Activated CD8-positive, alpha-beta T cell treated with anti-CD3 and anti-CD28 coated beads, Interleukin-2, amount 10 ng/mL, durations not matched to agents 7 days and 5 days (primary cell): ENCODE results near the gene DDHD1. TPM values are rescaled to one million over a fixed set of nuclear protein-coding genes. Genes with fewer than 3 reads are reported as not detected.

Experiments used
- ATAC-seq: fragments of 150-1000 bp; cut with Tn5 transposase; one replicate; pipeline ENCODE4 v1.10.0; 2021; ENCODE audit warnings: moderate library complexity
- CTCF ChIA-PET: fragments of 350-600 bp; sonication (Branson Sonifier 250); formaldehyde crosslinking; loops from one replicate; lab custom pipeline; 2021; ENCODE audit warnings: antibody characterized with exemption; lab: Charles Lee
- POLR2A ChIA-PET: fragments of 350-600 bp; sonication (Branson Sonifier 250); formaldehyde crosslinking; loops from one replicate; lab custom pipeline; 2021; ENCODE audit warnings: antibody characterized with exemption; lab: Charles Lee
- DNase-seq: peaks from one replicate; pipeline ENCODE4 v3.0.0-alpha.2; 2020
- H3K27ac Mint-ChIP-seq: one replicate; pipeline ENCODE4 v1.8.0; 2021; ENCODE audit warnings: mild to moderate bottlenecking, mixed read lengths
- H3K27me3 Mint-ChIP-seq: one replicate; pipeline ENCODE4 v1.8.0; 2021; ENCODE audit warnings: low read depth, mixed read lengths
- H3K36me3 Mint-ChIP-seq: one replicate; pipeline ENCODE4 v1.8.0; 2021; ENCODE audit warnings: low read depth, mixed read lengths
- H3K4me1 Mint-ChIP-seq: one replicate; pipeline ENCODE4 v1.8.0; 2021; ENCODE audit warnings: low read depth, mixed read lengths
- H3K4me3 Mint-ChIP-seq: one replicate; pipeline ENCODE4 v1.8.0; 2021; ENCODE audit warnings: mild to moderate bottlenecking, mixed read lengths
- H3K9me3 Mint-ChIP-seq: one replicate; pipeline ENCODE4 v1.8.0; 2022; ENCODE audit warnings: mixed read lengths; ENCODE audit not compliant: insufficient read depth
- total RNA-seq, 2 experiments: library from RNA; stranded (reverse); gene quantifications; one replicate each; pipeline ENCODE4 v1.2.3, GENCODE V29; 2021

The DDHD1 gene
- total RNA-seq, 2 experiments from 2014 or later = 51.8 to 56.8 TPM

DNA sequence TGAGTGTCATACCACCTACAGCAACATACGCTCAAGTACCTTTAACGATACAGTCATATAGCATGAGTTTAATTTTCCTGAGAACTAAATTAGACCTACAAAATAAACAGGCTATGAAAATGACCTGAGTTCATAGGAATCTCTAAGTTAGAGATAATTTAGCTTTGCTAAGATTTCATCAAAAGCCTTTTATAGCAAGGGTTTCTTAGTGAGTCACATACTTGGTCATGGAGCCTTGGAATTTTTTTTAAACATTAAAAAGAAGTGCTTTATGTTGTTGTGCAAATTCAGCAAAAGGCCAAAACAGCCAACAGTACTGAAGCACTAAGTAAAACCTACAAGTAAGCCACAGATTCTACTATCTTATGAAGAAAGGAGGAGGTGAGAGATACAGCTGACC, 108.6 kb downstream of the DDHD1 start:
- ChIA-PET POLR2A (interaction anchor here (0.7 kb wide), 1 partner anchor 1197 kb away, joined by 3 read pairs; no protein-coding TSS in a partner anchor), CTCF (interaction anchor here (3.2 kb wide), 1 partner anchor 10 kb away, joined by 19 read pairs; no protein-coding TSS in a partner anchor)
- ATAC-seq (no peak), DNase-seq (no peak)
- H3K4me3 Mint-ChIP-seq = no peak overlapping the region
- no peaks in the 10 kb centered on the region for H3K9me3 Mint-ChIP-seq
- no peak overlapping the region for H3K27ac Mint-ChIP-seq
- H3K27me3 Mint-ChIP-seq = no peaks in the 10 kb centered on the region
- peaks cover 55% of the 10 kb centered on the region for H3K36me3 Mint-ChIP-seq
- peaks cover 4% of the 10 kb centered on the region for H3K4me1 Mint-ChIP-seq

DNA sequence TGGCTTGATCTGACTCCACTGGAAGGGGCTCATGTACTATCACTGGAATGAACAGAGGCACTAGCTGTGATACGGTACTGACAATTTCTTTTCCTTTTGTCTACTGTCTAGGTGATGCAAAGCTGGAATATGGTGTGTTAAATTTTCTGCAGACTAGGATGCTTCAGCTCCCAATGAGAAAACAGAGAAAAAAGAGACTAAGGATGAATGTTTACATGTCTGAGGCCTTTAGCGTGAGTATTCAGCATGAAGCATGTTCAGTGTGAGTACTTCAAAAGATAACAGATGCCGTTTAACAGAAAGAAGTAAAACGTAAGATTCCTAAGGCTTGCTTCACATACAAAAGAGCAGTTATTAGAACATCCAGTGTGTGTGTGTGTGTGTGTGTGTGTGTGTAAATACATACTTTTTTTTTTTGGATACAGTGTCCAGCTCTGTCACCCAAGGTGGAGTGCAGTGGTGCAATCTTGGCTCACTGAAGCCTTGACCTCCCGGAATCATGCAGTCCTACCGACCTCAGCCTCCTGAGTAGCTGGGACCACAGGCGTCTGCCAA, 110.0 kb downstream of the DDHD1 start:
- Mint-ChIP-seq H3K4me3 (no peak overlapping the region), H3K27me3 (no peaks in the 10 kb centered on the region), H3K36me3 (peaks cover 58% of the 10 kb centered on the region), H3K4me1 (peaks cover 15% of the 10 kb centered on the region), H3K9me3 (no peaks in the 10 kb centered on the region), H3K27ac (no peak overlapping the region)
- POLR2A ChIA-PET = no interaction called here
- ATAC-seq = no peak
- CTCF ChIA-PET = interaction anchor here (1.3 to 3.2 kb wide), 3 partner anchors 12 to 253 kb away, joined by 3 to 19 read pairs (median 4); no protein-coding TSS in a partner anchor
- DNase-seq = no peak

DNA sequence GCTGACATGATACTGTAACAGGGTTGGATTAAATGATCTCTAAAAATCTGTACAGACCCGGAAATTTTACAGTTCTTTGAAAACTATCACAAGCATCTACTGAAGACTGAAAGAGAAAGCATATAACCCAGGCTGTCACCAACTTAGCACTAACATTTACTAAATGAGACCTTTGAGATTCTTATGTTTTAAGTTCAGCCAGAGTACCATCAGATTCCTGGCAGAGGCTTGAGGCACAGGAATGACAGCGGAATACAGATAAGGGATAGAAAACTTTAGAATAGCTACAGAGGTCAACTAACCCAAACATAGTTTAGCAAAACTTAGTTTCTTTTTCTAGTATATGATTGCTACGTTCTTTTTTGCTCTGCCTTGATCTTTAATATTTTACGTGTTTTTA, 110.6 kb downstream of the DDHD1 start:
- CTCF ChIA-PET = interaction anchor here (0.7 to 1.3 kb wide), 2 partner anchors 15 to 241 kb away, joined by 3 to 4 read pairs; no protein-coding TSS in a partner anchor
- no peak overlapping the region for H3K27ac Mint-ChIP-seq
- H3K9me3 Mint-ChIP-seq = no peaks in the 10 kb centered on the region
- ATAC-seq (no peak), DNase-seq (no peak)
- peaks cover 15% of the 10 kb centered on the region for H3K4me1 Mint-ChIP-seq
- H3K36me3 Mint-ChIP-seq = peaks cover 64% of the 10 kb centered on the region
- POLR2A ChIA-PET = no interaction called here
- H3K4me3 Mint-ChIP-seq = no peak overlapping the region
- no peaks in the 10 kb centered on the region for H3K27me3 Mint-ChIP-seq

DNA sequence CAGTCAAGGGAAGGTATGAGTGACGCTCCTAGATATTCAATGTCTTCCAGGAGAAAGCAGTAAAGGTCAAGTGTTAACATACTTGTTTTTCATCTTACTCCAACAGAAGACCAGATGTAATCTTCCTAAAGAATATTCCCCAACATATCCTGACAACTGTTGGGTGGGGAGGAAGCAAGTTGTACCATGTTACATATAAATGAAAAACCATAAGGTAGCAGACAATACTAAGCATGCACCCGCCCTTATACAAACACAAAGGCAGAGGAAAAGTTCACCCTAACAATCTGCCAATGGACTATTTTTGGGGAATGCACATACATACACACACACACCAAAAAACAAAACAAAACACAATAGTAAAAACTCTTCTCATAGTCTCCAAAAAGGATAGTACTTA, 112.1 kb downstream of the DDHD1 start:
- ChIA-PET CTCF (no interaction called here), POLR2A (no interaction called here)
- peaks cover 72% of the 10 kb centered on the region for H3K36me3 Mint-ChIP-seq
- ATAC-seq (no peak), DNase-seq (no peak)
- no peaks in the 10 kb centered on the region for H3K9me3 Mint-ChIP-seq
- no peak overlapping the region for H3K27ac Mint-ChIP-seq
- H3K4me3 Mint-ChIP-seq = no peak overlapping the region
- no peaks in the 10 kb centered on the region for H3K27me3 Mint-ChIP-seq
- H3K4me1 Mint-ChIP-seq = peaks cover 17% of the 10 kb centered on the region

GRCh38 chr14:53038629-53039028, 114.5 kb downstream of the DDHD1 start:
- ATAC-seq = peak; percentile 64
- Mint-ChIP-seq H3K36me3 (peaks cover 81% of the 10 kb centered on the region), H3K4me3 (no peak overlapping the region), H3K4me1 (peaks cover 33% of the 10 kb centered on the region), H3K27me3 (no peaks in the 10 kb centered on the region), H3K27ac (peak overlapping the region; percentile 22), H3K9me3 (no peaks in the 10 kb centered on the region)
- POLR2A ChIA-PET = no interaction called here
- CTCF ChIA-PET = no interaction called here
- DNase-seq = peak; percentile 28

DNA sequence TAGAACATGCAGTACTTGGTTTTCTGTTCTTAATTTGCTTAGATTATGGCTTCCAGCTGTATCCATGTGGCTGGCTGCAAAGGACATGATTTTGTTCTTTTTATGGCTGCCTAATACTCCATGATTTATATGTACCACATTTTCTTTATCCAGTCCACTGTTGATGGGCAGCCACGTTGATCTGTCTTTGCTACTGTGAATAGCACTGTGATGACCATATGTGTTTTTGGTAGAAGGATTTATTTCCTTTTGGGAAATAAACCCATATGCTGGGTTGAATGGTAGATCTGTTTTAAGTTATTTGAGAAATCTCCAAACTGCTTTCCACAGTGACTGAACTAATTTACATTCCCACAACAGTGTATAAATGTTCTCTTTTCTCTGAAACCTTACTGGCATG, 116.1 kb downstream of the DDHD1 start:
- H3K4me3 Mint-ChIP-seq = no peak overlapping the region
- peaks cover 35% of the 10 kb centered on the region for H3K4me1 Mint-ChIP-seq
- no peaks in the 10 kb centered on the region for H3K9me3 Mint-ChIP-seq
- POLR2A ChIA-PET = no interaction called here
- H3K27me3 Mint-ChIP-seq = no peaks in the 10 kb centered on the region
- DNase-seq = no peak
- peaks cover 81% of the 10 kb centered on the region for H3K36me3 Mint-ChIP-seq
- no peak for ATAC-seq
- CTCF ChIA-PET = interaction anchor here (1.3 kb wide), 1 partner anchor 269 kb away, joined by 3 read pairs; no protein-coding TSS in a partner anchor
- H3K27ac Mint-ChIP-seq = no peak overlapping the region

DNA sequence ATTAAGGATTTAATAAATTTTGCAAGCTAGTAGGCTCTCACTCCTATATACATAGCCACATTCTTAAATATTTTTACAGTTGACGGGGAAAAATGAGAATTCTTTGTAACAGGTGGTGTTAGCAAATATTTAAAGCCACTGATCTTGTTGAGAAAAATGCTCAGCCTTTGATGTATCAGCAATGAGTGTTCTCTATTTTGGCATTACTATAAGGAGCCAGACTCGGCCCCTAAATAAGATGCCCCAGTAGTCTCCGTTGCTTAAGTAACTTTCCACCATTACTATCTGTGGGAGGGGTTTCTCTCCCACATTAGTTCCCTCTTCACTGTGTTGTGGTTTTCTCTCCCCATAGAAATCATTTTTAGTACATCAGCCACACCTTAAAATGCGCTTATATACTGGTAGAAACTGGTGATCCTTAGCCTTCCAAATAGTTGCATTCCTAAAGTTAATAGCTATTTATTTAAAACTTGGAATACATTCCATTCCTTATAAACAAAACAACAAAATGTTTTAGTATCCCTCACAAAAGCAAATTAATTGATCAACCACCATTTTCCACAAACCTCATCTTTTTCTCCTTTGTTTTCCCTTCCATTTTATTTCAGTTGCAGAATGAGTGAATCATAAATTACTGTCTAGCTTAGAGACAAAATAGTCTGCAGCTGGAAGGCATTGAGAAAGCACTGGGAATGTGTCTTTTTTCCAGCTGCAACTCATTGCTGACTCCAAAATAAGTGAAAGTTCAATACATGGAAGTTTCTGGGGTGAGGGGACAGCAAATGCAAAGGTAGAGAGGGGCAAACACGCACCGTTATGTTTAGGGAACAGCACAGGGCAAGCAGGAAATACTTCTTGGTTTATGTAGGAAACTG, 117.5 kb downstream of the DDHD1 start:
- POLR2A ChIA-PET = no interaction called here
- H3K9me3 Mint-ChIP-seq = no peaks in the 10 kb centered on the region
- no peak for DNase-seq
- H3K27me3 Mint-ChIP-seq = no peaks in the 10 kb centered on the region
- peaks cover 76% of the 10 kb centered on the region for H3K36me3 Mint-ChIP-seq
- H3K27ac Mint-ChIP-seq = no peak overlapping the region
- ATAC-seq = no peak
- H3K4me1 Mint-ChIP-seq = peaks cover 47% of the 10 kb centered on the region
- CTCF ChIA-PET = interaction anchor here (1.3 kb wide), 1 partner anchor 270 kb away, joined by 3 read pairs; no protein-coding TSS in a partner anchor
- H3K4me3 Mint-ChIP-seq = no peak overlapping the region

DNA sequence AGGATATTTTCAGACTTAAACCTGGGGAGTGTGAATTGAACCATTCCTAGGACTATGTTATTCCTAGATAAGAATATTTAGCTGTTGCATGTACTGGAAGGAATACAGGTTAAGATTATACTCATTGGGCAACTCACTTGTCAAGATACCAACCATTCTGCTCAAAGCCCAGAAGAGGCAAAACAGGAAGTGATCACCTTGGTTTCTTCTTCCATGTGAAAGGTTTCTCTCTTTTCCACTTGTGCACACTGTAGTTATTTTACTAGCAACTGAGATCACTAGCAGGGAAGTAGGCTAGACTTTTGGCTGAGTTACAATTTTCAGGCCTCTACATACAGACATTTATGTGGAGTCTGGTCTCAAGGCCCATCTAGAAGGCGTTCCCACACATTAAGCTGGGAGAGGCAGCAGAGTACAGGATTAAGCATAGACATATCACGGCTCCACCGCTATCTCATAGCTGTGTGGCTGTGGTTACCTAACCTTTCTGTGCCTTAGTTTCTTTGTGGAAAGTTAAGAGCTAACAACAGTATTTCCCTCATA, 118.4 kb downstream of the DDHD1 start:
- Mint-ChIP-seq H3K36me3 (peaks cover 76% of the 10 kb centered on the region), H3K4me1 (peaks cover 54% of the 10 kb centered on the region), H3K27ac (peak overlapping the region; percentile 35), H3K27me3 (no peaks in the 10 kb centered on the region), H3K4me3 (no peak overlapping the region), H3K9me3 (peaks cover 7% of the 10 kb centered on the region)
- DNase-seq (no peak), ATAC-seq (no peak)
- ChIA-PET POLR2A (no interaction called here), CTCF (no interaction called here)

- H3K27ac Mint-ChIP-seq = no peak overlapping the region
- peaks cover 11% of the 10 kb centered on the region for H3K9me3 Mint-ChIP-seq
- DNase-seq = no peak
- H3K36me3 Mint-ChIP-seq = peaks cover 74% of the 10 kb centered on the region
- H3K27me3 Mint-ChIP-seq = no peaks in the 10 kb centered on the region
- ChIA-PET CTCF (no interaction called here), POLR2A (no interaction called here)
- no peak for ATAC-seq
- H3K4me1 Mint-ChIP-seq = peaks cover 51% of the 10 kb centered on the region
- no peak overlapping the region for H3K4me3 Mint-ChIP-seq
These were observed 119.1 kb downstream of the DDHD1 start for GRCh38 chr14:53034036-53034435.

- ChIA-PET CTCF (interaction anchor here (0.6 kb wide), 1 partner anchor 34 kb away, joined by 3 read pairs; no protein-coding TSS in a partner anchor), POLR2A (no interaction called here)
- ATAC-seq = no peak
- Mint-ChIP-seq H3K4me1 (peaks cover 53% of the 10 kb centered on the region), H3K27me3 (no peaks in the 10 kb centered on the region), H3K36me3 (peaks cover 68% of the 10 kb centered on the region), H3K27ac (no peak overlapping the region), H3K4me3 (no peak overlapping the region), H3K9me3 (peaks cover 11% of the 10 kb centered on the region)
- DNase-seq = no peak
These were observed 120.2 kb downstream of the DDHD1 start for GRCh38 chr14:53032838-53033390.

- ChIA-PET CTCF (no interaction called here), POLR2A (no interaction called here)
- Mint-ChIP-seq H3K4me3 (no peak overlapping the region), H3K9me3 (peaks cover 11% of the 10 kb centered on the region), H3K36me3 (peaks cover 66% of the 10 kb centered on the region), H3K4me1 (peaks cover 59% of the 10 kb centered on the region), H3K27me3 (no peaks in the 10 kb centered on the region), H3K27ac (peak overlapping the region; percentile 31)
- DNase-seq (no peak), ATAC-seq (no peak)
These were observed 120.8 kb downstream of the DDHD1 start for GRCh38 chr14:53032161-53032803.
